ENCODE results near the gene URI1. TPM values are rescaled to one million over a fixed set of nuclear protein-coding genes. Genes with fewer than 3 reads are reported as not detected.

Gene URI1
- total and polyA plus RNA-seq, 7 experiments from 2014 or later = 17.5 to 106 (median 56.5) TPM

GRCh38 chr19:29936409-29936808, 5.6 kb upstream of the URI1 start:
- POLR2A ChIA-PET = no interaction called here
- intact Hi-C loops (cut with micrococcal nuclease) = no loop called here
- CTCF ChIA-PET = no interaction called here

GRCh38 chr19:29939628-29940027, 2.4 kb upstream of the URI1 start:
- Histone ChIP-seq H3K4me1 (ENCODE audit: control insufficient read depth in 2 of 2, insufficient read depth in 2 of 2, low read length in 2 of 2) (peaks cover 13 to 14% of the 10 kb centered on the region in 2 donors), H3K27me3 (ENCODE audit: control insufficient read depth in 2 of 2, insufficient read depth in 2 of 2, low read length in 2 of 2) (no peaks in the 10 kb centered on the region), H3K36me3 (ENCODE audit: control insufficient read depth in 2 of 3, insufficient read depth in 3 of 3, low read length in 3 of 3) (no peaks in the 10 kb centered on the region), H3K9me3 (ENCODE audit: control insufficient read depth in 2 of 3, low read length in 3 of 3) (no peaks in the 10 kb centered on the region), H3K27ac (ENCODE audit: low read depth, low read length) (no peak overlapping the region), H3K4me3 (ENCODE audit: low read length) (no peak overlapping the region)
- CTCF ChIA-PET = no interaction called here
- no peak for ATAC-seq
- Mint-ChIP-seq H3K27me3 (peaks cover 0 to 11% (median 5%) of the 10 kb centered on the region in 5 donors), H3K9me3 (peaks cover 7 to 27% (median 19%) of the 10 kb centered on the region in 11 donors), H3K36me3 (peaks cover 3 to 15% (median 10%) of the 10 kb centered on the region in 5 donors), H3K27ac (peak overlapping the region in 2 of 9 donors; percentile 73 to 78), H3K4me3 (peak overlapping the region in 2 of 10 donors; percentile 7 to 18), H3K4me1 (peaks cover 19 to 33% (median 29%) of the 10 kb centered on the region in 7 donors)
- no peak for DNase-seq
- intact Hi-C loops (cut with micrococcal nuclease) = loop anchor here (5.0 to 10.0 kb wide), 6 partner anchors 63 to 727 kb away; partner anchors contain the start of genes C19orf12 (in 1 of the 2), POP4 (in 1 of the 2) and UQCRFS1 (in 1 of the 2)
- POLR2A ChIA-PET = no interaction called here

More at GRCh38 chr19:29936409-29936808, 5.6 kb upstream of the URI1 start:
- DNase-seq (no peak), ATAC-seq (no peak)
- Mint-ChIP-seq H3K36me3 (peaks cover 3 to 18% (median 9%) of the 10 kb centered on the region in 5 donors), H3K9me3 (peaks cover 7 to 39% (median 21%) of the 10 kb centered on the region in 11 donors), H3K4me3 (no peak overlapping the region), H3K4me1 (peaks cover 3 to 16% (median 10%) of the 10 kb centered on the region in 7 donors), H3K27ac (no peak overlapping the region), H3K27me3 (peaks cover 0 to 13% (median 5%) of the 10 kb centered on the region in 5 donors)
- Histone ChIP-seq H3K4me1 (ENCODE audit: control insufficient read depth in 2 of 2, insufficient read depth in 2 of 2, low read length in 2 of 2) (no peaks in the 10 kb centered on the region), H3K9me3 (ENCODE audit: control insufficient read depth in 2 of 3, low read length in 3 of 3) (peaks cover 0 to 3% (median 0%) of the 10 kb centered on the region in 3 experiments), H3K4me3 (ENCODE audit: low read length) (no peak overlapping the region), H3K27me3 (ENCODE audit: control insufficient read depth in 2 of 2, insufficient read depth in 2 of 2, low read length in 2 of 2) (no peaks in the 10 kb centered on the region), H3K36me3 (ENCODE audit: control insufficient read depth in 2 of 3, insufficient read depth in 3 of 3, low read length in 3 of 3) (no peaks in the 10 kb centered on the region), H3K27ac (ENCODE audit: low read depth, low read length) (no peak overlapping the region)

- ATAC-seq = no peak
- Mint-ChIP-seq H3K36me3 (peaks cover 3 to 15% (median 12%) of the 10 kb centered on the region in 5 donors), H3K27me3 (peaks cover 0 to 7% (median 0%) of the 10 kb centered on the region in 5 donors), H3K4me1 (peaks cover 29 to 48% (median 40%) of the 10 kb centered on the region in 7 donors), H3K4me3 (peak overlapping the region; percentile 37 to 94 (median 92)), H3K9me3 (peaks cover 7 to 15% (median 13%) of the 10 kb centered on the region in 11 donors), H3K27ac (peak overlapping the region in 5 of 9 donors; percentile 35 to 95 (median 94))
- Histone ChIP-seq H3K27me3 (ENCODE audit: control insufficient read depth in 2 of 2, insufficient read depth in 2 of 2, low read length in 2 of 2) (no peaks in the 10 kb centered on the region), H3K36me3 (ENCODE audit: control insufficient read depth in 2 of 3, insufficient read depth in 3 of 3, low read length in 3 of 3) (no peaks in the 10 kb centered on the region), H3K9me3 (ENCODE audit: control insufficient read depth in 2 of 3, low read length in 3 of 3) (no peaks in the 10 kb centered on the region), H3K4me1 (ENCODE audit: control insufficient read depth in 2 of 2, insufficient read depth in 2 of 2, low read length in 2 of 2) (peaks cover 18 to 27% of the 10 kb centered on the region in 2 donors), H3K27ac (ENCODE audit: low read depth, low read length) (no peak overlapping the region), H3K4me3 (ENCODE audit: low read length) (no peak overlapping the region)
- intact Hi-C loops (cut with micrococcal nuclease) = loop anchor here (5.0 to 10.0 kb wide), 6 partner anchors 61 to 729 kb away; partner anchors contain the start of genes C19orf12 (in 1 of the 2), POP4 (in 1 of the 2) and UQCRFS1 (in 1 of the 2)
- no peak for DNase-seq
- ChIA-PET CTCF (interaction anchor here (1.4 to 1.8 kb wide), 2 partner anchors 211 to 225 kb away, joined by 4 read pairs; no protein-coding TSS in a partner anchor), POLR2A (interaction anchor here (0.5 to 2.7 kb wide), 12 partner anchors 17 to 1273 kb away, joined by 3 to 25 read pairs (median 3); partner anchors contain the start of genes C19orf12, PLEKHF1 and POP4)
Measured at GRCh38 chr19:29940971-29941585, 961 bp upstream of the URI1 start.

GRCh38 chr19:29942404-29943261, 594 bp downstream of the URI1 start:
- peaks cover 0 to 5% (median 0%) of the 10 kb centered on the region in 11 donors for H3K9me3 Mint-ChIP-seq
- H3K27me3 Mint-ChIP-seq = peaks cover 0 to 4% (median 0%) of the 10 kb centered on the region in 5 donors
- POLR2A ChIA-PET = interaction anchor here (0.6 to 2.7 kb wide), 13 partner anchors 14 to 337 kb away, joined by 3 to 25 read pairs (median 4); partner anchors contain the start of genes C19orf12, PLEKHF1 and POP4
- H3K27ac Mint-ChIP-seq = peak overlapping the region; percentile 82 to 96 (median 93)
- intact Hi-C loops (cut with micrococcal nuclease) = loop anchor here (1.0 to 10.0 kb wide), 13 partner anchors 24 to 730 kb away; partner anchors contain the start of genes C19orf12 (in 2 of the 2), CCNE1 (in 2 of the 2), POP4 (in 2 of the 2) and UQCRFS1 (in 2 of the 2)
- CTCF ChIA-PET = interaction anchor here (0.6 to 1.2 kb wide), 2 partner anchors 18 to 24 kb away, joined by 3 read pairs; no protein-coding TSS in a partner anchor
- peak; percentile 77 for ATAC-seq
- Histone ChIP-seq H3K27ac (ENCODE audit: low read depth, low read length) (peak overlapping the region; percentile 88), H3K36me3 (ENCODE audit: control insufficient read depth in 2 of 3, insufficient read depth in 3 of 3, low read length in 3 of 3) (no peaks in the 10 kb centered on the region), H3K4me3 (ENCODE audit: low read length) (peak overlapping the region; percentile 95), H3K27me3 (ENCODE audit: control insufficient read depth in 2 of 2, insufficient read depth in 2 of 2, low read length in 2 of 2) (no peaks in the 10 kb centered on the region), H3K9me3 (ENCODE audit: control insufficient read depth in 2 of 3, low read length in 3 of 3) (no peaks in the 10 kb centered on the region), H3K4me1 (ENCODE audit: control insufficient read depth in 2 of 2, insufficient read depth in 2 of 2, low read length in 2 of 2) (peaks cover 31 to 41% of the 10 kb centered on the region in 2 donors)
- DNase-seq = peak; percentile 60 to 81 (median 77)
- peaks cover 42 to 62% (median 54%) of the 10 kb centered on the region in 7 donors for H3K4me1 Mint-ChIP-seq
- H3K4me3 Mint-ChIP-seq = peak overlapping the region; percentile 92 to 99 (median 96)
- H3K36me3 Mint-ChIP-seq = peaks cover 0 to 10% (median 6%) of the 10 kb centered on the region in 5 donors

- Histone ChIP-seq H3K27me3 (ENCODE audit: control insufficient read depth in 2 of 2, insufficient read depth in 2 of 2, low read length in 2 of 2) (no peaks in the 10 kb centered on the region), H3K36me3 (ENCODE audit: control insufficient read depth in 2 of 3, insufficient read depth in 3 of 3, low read length in 3 of 3) (no peaks in the 10 kb centered on the region), H3K4me1 (ENCODE audit: control insufficient read depth in 2 of 2, insufficient read depth in 2 of 2, low read length in 2 of 2) (peaks cover 32 to 47% of the 10 kb centered on the region in 2 donors), H3K9me3 (ENCODE audit: control insufficient read depth in 2 of 3, low read length in 3 of 3) (no peaks in the 10 kb centered on the region), H3K27ac (ENCODE audit: low read depth, low read length) (peak overlapping the region; percentile 88), H3K4me3 (ENCODE audit: low read length) (peak overlapping the region; percentile 95)
- ChIA-PET POLR2A (interaction anchor here (1.1 to 2.7 kb wide), 4 partner anchors 28 to 338 kb away, joined by 3 to 25 read pairs (median 4); partner anchors contain the start of gene POP4), CTCF (no interaction called here)
- DNase-seq (no peak), ATAC-seq (no peak)
- intact Hi-C loops (cut with micrococcal nuclease) = loop anchor here (5.0 to 10.0 kb wide), 6 partner anchors 59 to 731 kb away; partner anchors contain the start of genes C19orf12 (in 1 of the 2), POP4 (in 1 of the 2) and UQCRFS1 (in 1 of the 2)
- peak overlapping the region; percentile 77 to 96 (median 91) for H3K27ac Mint-ChIP-seq
- H3K27me3 Mint-ChIP-seq = peaks cover 0 to 4% (median 0%) of the 10 kb centered on the region in 5 donors
- H3K36me3 Mint-ChIP-seq = peaks cover 0 to 20% (median 14%) of the 10 kb centered on the region in 5 donors
- H3K9me3 Mint-ChIP-seq = peaks cover 0 to 7% (median 0%) of the 10 kb centered on the region in 11 donors
- peak overlapping the region; percentile 92 to 99 (median 96) for H3K4me3 Mint-ChIP-seq
- peaks cover 47 to 72% (median 63%) of the 10 kb centered on the region in 7 donors for H3K4me1 Mint-ChIP-seq
Measured at GRCh38 chr19:29943615-29944014, 1.6 kb downstream of the URI1 start.
